HCT116 (cell line): ENCODE data around the gene NABP1. TPM values are rescaled to one million over a fixed set of nuclear protein-coding genes. Genes with fewer than 3 reads are reported as not detected.

Source experiments
- ATAC-seq: fragments of 200-7000 bp; cut with Tn5 transposase; 2 replicates; pipeline ENCODE4 v1.9.1; 2020; ENCODE audit warnings: mild to moderate bottlenecking, moderate library complexity
- Bru-seq: library from RNA; stranded (reverse); fragments of 400-500 nt; gene quantifications from one replicate; lab custom pipeline; 2021; lab: Mats Ljungman, UMichigan
- BruChase-seq, 2 experiments: library from RNA; stranded (reverse); fragments of 400-500 nt; gene quantifications; one replicate each; lab custom pipeline; 2021; lab: Mats Ljungman, UMichigan
- BruUV-seq: library from RNA; stranded (reverse); fragments of 400-500 nt; replicated peaks from 2 replicates; lab custom pipeline; 2021; lab: Mats Ljungman, UMichigan
- CTCF ChIA-PET: fragments of 300-600 bp; sonication (Branson Sonifier 250); formaldehyde crosslinking; loops from one replicate; lab custom pipeline; 2021; ENCODE audit warnings: antibody characterized with exemption; lab: Charles Lee
- POLR2A ChIA-PET: fragments of 300-600, 350-600 bp; sonication (Branson Sonifier 250); formaldehyde crosslinking; loops from one replicate; lab custom pipeline; 2021; ENCODE audit warnings: antibody characterized with exemption; lab: Charles Lee
- RAD21 ChIA-PET, 2 experiments: fragments of 300-600 bp; sonication (Branson Sonifier 250); formaldehyde crosslinking; loops; one replicate each; lab custom pipeline; 2023; ENCODE audit warnings: low total read pairs in 2 of 2; ENCODE audit not compliant: uncharacterized antibody in 2 of 2, unreplicated experiment in 2 of 2, low non-redundant PET in 1 of 2; lab: Charles Lee
- DNase-seq: peaks from one replicate; pipeline ENCODE4 v3.0.0-alpha.2; 2010; ENCODE audit warnings: low read depth, low spot score
- H2AFZ ChIP-seq: fragments of 200-600 bp; shearing (Covaris generic), sonication (generic); 2 replicates; pipeline ENCODE4 v1.6.1; 2017; ENCODE audit warnings: low read depth, mixed run types, mixed read lengths, antibody characterized with exemption, low read length; ENCODE audit not compliant: poor library complexity, severe bottlenecking
- H3K27ac ChIP-seq: 2 replicates; pipeline ENCODE4 v1.5.1; 2012; ENCODE audit warnings: low read depth, low read length
- H3K27me3 ChIP-seq: fragments of 200-600 bp; sonication (generic); 2 replicates; pipeline ENCODE4 v1.6.1; 2016; ENCODE audit warnings: mixed run types, low read length, mixed read lengths; ENCODE audit not compliant: insufficient read depth
- H3K36me3 ChIP-seq, 2 experiments: fragments of 200-500 bp in 1 of 2; fragments of 200-600 bp in 1 of 2; sonication (Bioruptor generic) in 1 of 2; sonication (generic) in 1 of 2; 2 replicates each; pipeline versions ENCODE4 v1.5.1 to v1.6.1; 2014 to 2016; ENCODE audit warnings: low read length in 2 of 2, inconsistent platforms in 1 of 2, mixed read lengths in 1 of 2, mixed run types in 1 of 2; ENCODE audit not compliant: insufficient read depth in 2 of 2, control insufficient read depth in 1 of 2
- H3K4me1 ChIP-seq, 2 experiments: fragments of 200-600 bp in 1 of 2; sonication (generic) in 1 of 2; 2 replicates each; pipeline versions ENCODE4 v1.5.1 to v1.6.1; 2012 to 2017; ENCODE audit warnings: low read length in 2 of 2, inconsistent platforms in 1 of 2, mild to moderate bottlenecking in 1 of 2, mixed read lengths in 1 of 2, mixed run types in 1 of 2, moderate library complexity in 1 of 2; ENCODE audit not compliant: insufficient read depth in 2 of 2, control insufficient read depth in 1 of 2
- H3K4me2 ChIP-seq: fragments of 200-600 bp; sonication (generic); 2 replicates; pipeline ENCODE4 v1.6.1; 2017; ENCODE audit warnings: mixed run types, low read length, mixed read lengths
- H3K4me3 ChIP-seq, 2 experiments: fragments of 200-600 bp in 1 of 2; sonication (generic) in 1 of 2; replicated peaks in 1 of 2; 2 replicates each; pipeline ENCODE4 v1.5.1; 2011 to 2016; ENCODE audit warnings: low read length in 2 of 2, control low read depth in 1 of 2, low read depth in 1 of 2, mild to moderate bottlenecking in 1 of 2, mixed read lengths in 1 of 2, mixed run types in 1 of 2
- H3K79me2 ChIP-seq: fragments of 200-600 bp; sonication (generic); 2 replicates; pipeline ENCODE4 v1.6.1; 2017; ENCODE audit warnings: mild to moderate bottlenecking, mixed run types, low read length, moderate library complexity, mixed read lengths; ENCODE audit not compliant: insufficient read depth
- H3K9ac ChIP-seq: fragments of 200-600 bp; sonication (generic); 2 replicates; pipeline ENCODE4 v1.6.1; 2016; ENCODE audit warnings: low read length, mixed read lengths
- H3K9me2 ChIP-seq: fragments of 200-600 bp; sonication (generic), shearing (Covaris generic); 2 replicates; pipeline ENCODE4 v1.6.1; 2017; ENCODE audit warnings: mixed run types, mild to moderate bottlenecking, moderate library complexity; ENCODE audit not compliant: insufficient read depth
- H3K9me3 ChIP-seq, 2 experiments: fragments of 200-500 bp in 1 of 2; fragments of 200-600 bp in 1 of 2; sonication (Bioruptor generic) in 1 of 2; sonication (generic) in 1 of 2; 2 replicates each; pipeline ENCODE4 v1.6.1; 2014 to 2017; ENCODE audit warnings: low read length in 2 of 2, mixed read lengths in 2 of 2, inconsistent platforms in 1 of 2, low read depth in 1 of 2, mild to moderate bottlenecking in 1 of 2, mixed run types in 1 of 2, moderate library complexity in 1 of 2; ENCODE audit not compliant: control insufficient read depth in 1 of 2, insufficient read depth in 1 of 2
- H4K20me1 ChIP-seq: fragments of 200-600 bp; sonication (generic), shearing (Covaris generic); 2 replicates; pipeline ENCODE4 v1.6.1; 2017; ENCODE audit warnings: mixed run types, mild to moderate bottlenecking, moderate library complexity; ENCODE audit not compliant: insufficient read depth
- CBX3 ChIP-seq: IDR thresholded peaks from 2 replicates; pipeline ENCODE4 v1.6.1; 2012; ENCODE audit warnings: low read depth
- CEBPB ChIP-seq: IDR thresholded peaks from 2 replicates; pipeline ENCODE4 v1.6.1; 2012; ENCODE audit warnings: low read depth
- EGR1 ChIP-seq: IDR thresholded peaks from 2 replicates; pipeline ENCODE4 v1.6.1; 2012; ENCODE audit warnings: low read depth
- ELF1 ChIP-seq: IDR thresholded peaks from 2 replicates; pipeline ENCODE4 v1.6.1; 2012; ENCODE audit warnings: low read depth, borderline replicate concordance
- EZH2 ChIP-seq: fragments of 200-600 bp; sonication (generic); IDR thresholded peaks from 2 replicates; pipeline ENCODE4 v1.6.1; 2017; ENCODE audit warnings: antibody characterized with exemption, mixed run types
- EZH2phosphoT487 ChIP-seq: fragments of 200-600 bp; IDR thresholded peaks from 2 replicates; pipeline ENCODE4 v1.6.1; 2018; ENCODE audit warnings: antibody characterized with exemption, borderline replicate concordance
- JUND ChIP-seq: IDR thresholded peaks from 2 replicates; pipeline ENCODE4 v1.6.1; 2012
- POLR2A ChIP-seq: IDR thresholded peaks from 2 replicates; pipeline ENCODE4 v1.7.0; 2011; ENCODE audit warnings: borderline replicate concordance; ENCODE audit not compliant: insufficient read depth, insufficient read length; ENCODE audit errors: extremely low read depth
- POLR2AphosphoS5 ChIP-seq: IDR thresholded peaks from 2 replicates; pipeline ENCODE4 v1.6.1; 2011; ENCODE audit warnings: mild to moderate bottlenecking, low read depth, low read length, moderate library complexity
- RAD21 ChIP-seq: IDR thresholded peaks from 2 replicates; pipeline ENCODE4 v1.6.1; 2012; ENCODE audit warnings: low read depth, mild to moderate bottlenecking
- SIN3A ChIP-seq: IDR thresholded peaks from 2 replicates; pipeline ENCODE4 v1.6.1; 2012; ENCODE audit warnings: low read depth
- SP1 ChIP-seq: IDR thresholded peaks from 2 replicates; pipeline ENCODE4 v1.6.1; 2012; ENCODE audit warnings: low read depth
- SRF ChIP-seq: IDR thresholded peaks from 2 replicates; pipeline ENCODE4 v1.6.1; 2012; ENCODE audit warnings: low read depth
- TCF7L2 ChIP-seq: IDR thresholded peaks from 2 replicates; pipeline ENCODE4 v1.7.0; 2011; ENCODE audit warnings: borderline replicate concordance, inconsistent platforms; ENCODE audit not compliant: insufficient read depth, insufficient read length; ENCODE audit errors: extremely low read depth
- YY1 ChIP-seq: IDR thresholded peaks from 2 replicates; pipeline ENCODE4 v1.6.1; 2011; ENCODE audit warnings: low read length, low read depth, moderate library complexity, mild to moderate bottlenecking; ENCODE audit not compliant: insufficient replicate concordance; ENCODE audit errors: extremely low read depth
- ZFX ChIP-seq: fragments of 450-650 bp; IDR thresholded peaks from 2 replicates; pipeline ENCODE4 v1.6.1; 2017
- ZNF274 ChIP-seq: fragments of 200-500 bp; sonication (Bioruptor generic); IDR thresholded peaks from 2 replicates; pipeline ENCODE4 v1.6.1; 2014; ENCODE audit warnings: mild to moderate bottlenecking, low read depth, low read length, inconsistent platforms
- intact Hi-C: fragments of 100-400 bp; cut with micrococcal nuclease; formaldehyde crosslinking; loops from 2 replicates; pipeline ENCODE4 v1.10.0; 2022
- long read RNA-seq: library from polyadenylated mRNA; unstranded; transcript quantifications from one replicate; pipeline ENCODE4 v2.0.0, GENCODE V29; 2021; ENCODE audit not compliant: unreplicated experiment
- polyA plus RNA-seq: library from polyadenylated mRNA; unstranded; fragments of >200 nt; gene quantifications from 2 replicates; pipeline ENCODE4 v1.2.1, GENCODE V29; 2012; ENCODE audit warnings: missing spikeins
- total RNA-seq: library from RNA; stranded (reverse); gene quantifications from one replicate; pipeline ENCODE4 v1.2.1, GENCODE V29; 2021; ENCODE audit not compliant: unreplicated experiment
- TF ChIP-seq, protein P1 (sequence below): IDR thresholded peaks from 2 replicates; pipeline ENCODE4 v1.6.1; 2012
- TF ChIP-seq, protein P2 (sequence below), 3 experiments: fragments of 200-600 bp in 1 of 3; sonication (generic) in 1 of 3; IDR thresholded peaks in 2 of 3; conservative IDR thresholded peaks in 1 of 3; 2 replicates each; pipeline ENCODE4 v1.5.1; 2012 to 2017; ENCODE audit warnings: low read depth in 2 of 3, low read length in 2 of 3, antibody characterized with exemption in 1 of 3, borderline replicate concordance in 1 of 3, control low read depth in 1 of 3, mild to moderate bottlenecking in 1 of 3, mixed read lengths in 1 of 3, mixed run types in 1 of 3, moderate library complexity in 1 of 3; ENCODE audit not compliant: insufficient read depth in 1 of 3
- TF ChIP-seq, protein P3 (sequence below): IDR thresholded peaks from 2 replicates; pipeline ENCODE4 v1.6.1; 2011; ENCODE audit warnings: mild to moderate bottlenecking, low read length, moderate library complexity; ENCODE audit not compliant: insufficient replicate concordance; ENCODE audit errors: extremely low read depth
- TF ChIP-seq, protein P4 (sequence below): IDR thresholded peaks from 2 replicates; pipeline ENCODE4 v1.6.1; 2012

The NABP1 gene, protein sequence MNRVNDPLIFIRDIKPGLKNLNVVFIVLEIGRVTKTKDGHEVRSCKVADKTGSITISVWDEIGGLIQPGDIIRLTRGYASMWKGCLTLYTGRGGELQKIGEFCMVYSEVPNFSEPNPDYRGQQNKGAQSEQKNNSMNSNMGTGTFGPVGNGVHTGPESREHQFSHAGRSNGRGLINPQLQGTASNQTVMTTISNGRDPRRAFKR
- total RNA-seq (39.3 TPM), Bru-seq, nascent RNA (percentile 98 among the genes with signal in this experiment), BruChase-seq, experiment 1, labeled RNA remaining after a 6-hour chase (percentile 96 among the genes with signal in this experiment), BruChase-seq, experiment 2, labeled RNA remaining after a 2-hour chase (percentile 96 among the genes with signal in this experiment)
- 9.4 and 14.2 TPM in 2 replicates for polyA plus RNA-seq
- long read RNA-seq, full-length matches to known transcripts, result 14 of 35 reads
- long read RNA-seq, partial matches to known transcripts, result 7 of 35 reads
- long read RNA-seq, other reads (novel, unspliced or antisense), result 14 of 35 reads

DNA sequence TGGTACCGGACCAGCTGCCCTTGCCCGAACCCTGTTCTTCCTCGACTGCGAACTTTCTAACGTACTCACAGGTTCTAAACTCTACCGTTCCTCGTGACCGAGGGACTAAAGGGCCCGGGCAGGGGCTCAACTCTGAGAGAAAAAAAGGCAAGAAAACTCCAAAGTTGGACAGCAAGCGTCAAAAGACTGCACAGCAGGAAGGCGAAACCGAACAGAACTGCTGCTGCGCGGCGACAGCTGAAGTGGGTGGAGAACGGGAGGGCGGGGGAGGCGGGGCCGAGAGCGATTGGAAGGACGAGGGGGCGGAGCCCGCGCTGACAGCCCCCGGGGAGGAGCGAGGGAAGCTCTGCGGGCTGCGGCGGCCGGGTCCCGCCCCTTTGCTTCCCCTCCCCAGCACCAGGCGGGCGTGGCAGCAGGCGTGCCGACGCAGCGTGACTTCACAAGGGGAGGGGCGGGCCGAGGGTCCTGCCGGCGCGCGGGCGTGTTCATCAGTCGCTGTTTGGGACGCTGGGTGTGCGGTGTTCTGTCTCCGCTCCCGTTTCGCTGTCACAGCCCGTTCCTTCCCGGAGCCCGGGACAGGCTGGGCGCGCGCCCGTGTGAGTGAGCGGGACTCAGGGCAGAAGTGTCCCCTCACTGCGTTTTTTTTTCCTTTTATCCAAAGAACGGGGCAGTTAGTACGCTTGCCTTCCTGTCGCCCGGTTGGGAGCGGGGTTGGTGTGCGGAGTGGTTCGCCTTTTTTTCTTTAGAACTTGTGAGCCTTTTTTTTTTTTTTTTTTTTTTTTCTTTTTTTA is at the start of gene NABP1:
Gene NABP1 (plus strand): TSS at position 491 of the 791 bp plus-strand sequence. CDS start 479 bp downstream, outside the sequence.
- BruUV-seq, result no TSS peak
- no peaks in the 10 kb centered on the region for H3K27me3 ChIP-seq
- H4K20me1 ChIP-seq, result no peaks in the 10 kb centered on the region
- H3K9me2 ChIP-seq, result no peaks in the 10 kb centered on the region
- peak within 1 kb of the TSS; percentile 75 for H3K27ac ChIP-seq
- H3K4me3 ChIP-seq, result peak within 1 kb of the TSS; percentile 71 to 77
- POLR2A ChIA-PET, result interaction anchor here (0.6 to 2.5 kb wide), 28 partner anchors 8 to 1893 kb away, joined by 3 to 35 read pairs (median 4); no protein-coding TSS in a partner anchor
- H3K9me3 ChIP-seq, result no peaks in the 10 kb centered on the region
- H3K79me2 ChIP-seq, result peaks cover 45% of the 10 kb centered on the region
- RAD21 ChIA-PET, result interaction anchor here in 1 of 2 experiments (0.7 kb wide), 1 partner anchor 105 kb away, joined by 4 read pairs; no protein-coding TSS in a partner anchor
- peak within 1 kb of the TSS; percentile 86 for H3K9ac ChIP-seq
- peak; percentile 86 for DNase-seq
- intact Hi-C loops, result no loop called here
- peak; percentile 94 for ATAC-seq
- H2AFZ ChIP-seq, result no peak within 1 kb of the TSS
- CTCF ChIA-PET, result interaction anchor here (0.7 to 1.3 kb wide), 2 partner anchors 28 to 109 kb away, joined by 3 to 4 read pairs; no protein-coding TSS in a partner anchor
- peak within 1 kb of the TSS; percentile 79 for H3K4me2 ChIP-seq
- peaks cover 7 to 10% of the 10 kb centered on the region in 2 experiments for H3K36me3 ChIP-seq
- H3K4me1 ChIP-seq, result peaks cover 19 to 28% of the 10 kb centered on the region in 2 experiments
- no peak for TF ChIP-seq RAD21
- peak; percentile 31 for TF ChIP-seq TCF7L2
- peak; percentile 97 for TF ChIP-seq POLR2A
- TF ChIP-seq, protein P1, sequence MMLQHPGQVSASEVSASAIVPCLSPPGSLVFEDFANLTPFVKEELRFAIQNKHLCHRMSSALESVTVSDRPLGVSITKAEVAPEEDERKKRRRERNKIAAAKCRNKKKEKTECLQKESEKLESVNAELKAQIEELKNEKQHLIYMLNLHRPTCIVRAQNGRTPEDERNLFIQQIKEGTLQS, result no peak
- no peak for TF ChIP-seq EZH2phosphoT487
- TF ChIP-seq, protein P2, sequence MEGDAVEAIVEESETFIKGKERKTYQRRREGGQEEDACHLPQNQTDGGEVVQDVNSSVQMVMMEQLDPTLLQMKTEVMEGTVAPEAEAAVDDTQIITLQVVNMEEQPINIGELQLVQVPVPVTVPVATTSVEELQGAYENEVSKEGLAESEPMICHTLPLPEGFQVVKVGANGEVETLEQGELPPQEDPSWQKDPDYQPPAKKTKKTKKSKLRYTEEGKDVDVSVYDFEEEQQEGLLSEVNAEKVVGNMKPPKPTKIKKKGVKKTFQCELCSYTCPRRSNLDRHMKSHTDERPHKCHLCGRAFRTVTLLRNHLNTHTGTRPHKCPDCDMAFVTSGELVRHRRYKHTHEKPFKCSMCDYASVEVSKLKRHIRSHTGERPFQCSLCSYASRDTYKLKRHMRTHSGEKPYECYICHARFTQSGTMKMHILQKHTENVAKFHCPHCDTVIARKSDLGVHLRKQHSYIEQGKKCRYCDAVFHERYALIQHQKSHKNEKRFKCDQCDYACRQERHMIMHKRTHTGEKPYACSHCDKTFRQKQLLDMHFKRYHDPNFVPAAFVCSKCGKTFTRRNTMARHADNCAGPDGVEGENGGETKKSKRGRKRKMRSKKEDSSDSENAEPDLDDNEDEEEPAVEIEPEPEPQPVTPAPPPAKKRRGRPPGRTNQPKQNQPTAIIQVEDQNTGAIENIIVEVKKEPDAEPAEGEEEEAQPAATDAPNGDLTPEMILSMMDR (IDR thresholded peaks at IDR 0.05 in 2 of 3, conservative IDR thresholded peaks at IDR 0.05 in 1 of 3; ENCODE audit: borderline replicate concordance in 1 of 3, insufficient read depth in 1 of 3, low read depth in 2 of 3, low read length in 2 of 3), result no peak
- TF ChIP-seq, protein P3, sequence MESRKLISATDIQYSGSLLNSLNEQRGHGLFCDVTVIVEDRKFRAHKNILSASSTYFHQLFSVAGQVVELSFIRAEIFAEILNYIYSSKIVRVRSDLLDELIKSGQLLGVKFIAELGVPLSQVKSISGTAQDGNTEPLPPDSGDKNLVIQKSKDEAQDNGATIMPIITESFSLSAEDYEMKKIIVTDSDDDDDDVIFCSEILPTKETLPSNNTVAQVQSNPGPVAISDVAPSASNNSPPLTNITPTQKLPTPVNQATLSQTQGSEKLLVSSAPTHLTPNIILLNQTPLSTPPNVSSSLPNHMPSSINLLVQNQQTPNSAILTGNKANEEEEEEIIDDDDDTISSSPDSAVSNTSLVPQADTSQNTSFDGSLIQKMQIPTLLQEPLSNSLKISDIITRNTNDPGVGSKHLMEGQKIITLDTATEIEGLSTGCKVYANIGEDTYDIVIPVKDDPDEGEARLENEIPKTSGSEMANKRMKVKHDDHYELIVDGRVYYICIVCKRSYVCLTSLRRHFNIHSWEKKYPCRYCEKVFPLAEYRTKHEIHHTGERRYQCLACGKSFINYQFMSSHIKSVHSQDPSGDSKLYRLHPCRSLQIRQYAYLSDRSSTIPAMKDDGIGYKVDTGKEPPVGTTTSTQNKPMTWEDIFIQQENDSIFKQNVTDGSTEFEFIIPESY, result peak; percentile 60
- TF ChIP-seq SRF, result no peak
- TF ChIP-seq POLR2AphosphoS5, result peak; percentile 100
- no peak for TF ChIP-seq EZH2
- peak; percentile 99 for TF ChIP-seq SIN3A
- TF ChIP-seq JUND, result peak; percentile 25; the same call in 1 of the 2 replicates
- peak; percentile 78 for TF ChIP-seq EGR1
- TF ChIP-seq YY1, result no peak
- TF ChIP-seq ELF1, result no peak
- no peak for TF ChIP-seq ZFX
- peak; percentile 73; the same call in 1 of the 2 replicates for TF ChIP-seq CBX3
- no peak for TF ChIP-seq CEBPB
- TF ChIP-seq, protein P4, sequence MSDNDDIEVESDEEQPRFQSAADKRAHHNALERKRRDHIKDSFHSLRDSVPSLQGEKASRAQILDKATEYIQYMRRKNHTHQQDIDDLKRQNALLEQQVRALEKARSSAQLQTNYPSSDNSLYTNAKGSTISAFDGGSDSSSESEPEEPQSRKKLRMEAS, result peak; percentile 91
- peak; percentile 86 for TF ChIP-seq SP1
- no peak for TF ChIP-seq ZNF274
